OCI-LY7 (cell line): ENCODE results near the gene CTNNA2. TPM values are rescaled to one million over a fixed set of nuclear protein-coding genes. Genes with fewer than 3 reads are reported as not detected.

Experiments used
- BruUV-seq: library from RNA; stranded (reverse); fragments of 400-500 nt; replicated peaks from 2 replicates; lab custom pipeline; 2021; lab: Mats Ljungman, UMichigan
- CTCF ChIA-PET: fragments of 300-600 bp; sonication (Branson Sonifier 250); formaldehyde crosslinking; loops from one replicate; lab custom pipeline; 2022; ENCODE audit warnings: antibody characterized with exemption; ENCODE audit not compliant: unreplicated experiment; lab: Charles Lee
- POLR2A ChIA-PET: fragments of 300-600 bp; sonication (Branson Sonifier 250); formaldehyde crosslinking; loops from one replicate; lab custom pipeline; 2022; ENCODE audit warnings: antibody characterized with exemption; lab: Charles Lee
- DNase-seq: peaks from one replicate; pipeline ENCODE4 v3.0.0-alpha.2; 2015; ENCODE audit warnings: low spot score
- H2AFZ ChIP-seq: fragments of 200-600 bp; sonication (generic), shearing (Covaris generic); 2 replicates; pipeline ENCODE4 v1.6.1; 2014; ENCODE audit warnings: mild to moderate bottlenecking, antibody characterized with exemption, low read length, moderate library complexity
- H3K27ac ChIP-seq: fragments of 200-600 bp; sonication (generic); 2 replicates; pipeline ENCODE4 v1.5.1; 2014; ENCODE audit warnings: mixed run types, low read depth, mild to moderate bottlenecking, moderate library complexity, low read length, inconsistent platforms; ENCODE audit not compliant: poor library complexity, severe bottlenecking
- H3K36me3 ChIP-seq: fragments of 200-600 bp; sonication (generic); 2 replicates; pipeline ENCODE4 v1.6.1; 2014; ENCODE audit warnings: mild to moderate bottlenecking, antibody characterized with exemption, low read length, moderate library complexity, mixed read lengths; ENCODE audit not compliant: insufficient read depth
- H3K4me1 ChIP-seq: fragments of 200-600 bp; sonication (generic); 2 replicates; pipeline ENCODE4 v1.5.1; 2014; ENCODE audit warnings: mild to moderate bottlenecking, low read length; ENCODE audit not compliant: insufficient read depth, poor library complexity, severe bottlenecking
- H3K4me2 ChIP-seq: fragments of 200-600 bp; sonication (generic); 2 replicates; pipeline ENCODE4 v1.6.1; 2014; ENCODE audit warnings: mild to moderate bottlenecking, low read length
- H3K4me3 ChIP-seq: fragments of 200-600 bp; sonication (generic); 2 replicates; pipeline ENCODE4 v1.5.1; 2014; ENCODE audit warnings: mild to moderate bottlenecking, low read depth, low read length; ENCODE audit not compliant: poor library complexity, severe bottlenecking
- H3K79me2 ChIP-seq: fragments of 200-600 bp; sonication (generic); 2 replicates; pipeline ENCODE4 v1.6.1; 2016; ENCODE audit warnings: low read depth, mild to moderate bottlenecking, low read length, moderate library complexity, mixed read lengths; ENCODE audit not compliant: insufficient read depth
- H3K9me2 ChIP-seq: fragments of 200-600 bp; sonication (generic); 2 replicates; pipeline ENCODE4 v1.6.1; 2016; ENCODE audit warnings: mild to moderate bottlenecking, low read length, mixed read lengths; ENCODE audit not compliant: insufficient read depth
- H3K9me3 ChIP-seq: fragments of 200-600 bp; sonication (generic); 2 replicates; pipeline ENCODE4 v1.6.1; 2014; ENCODE audit warnings: mild to moderate bottlenecking, mixed run types, low read length, mixed read lengths
- H4K20me1 ChIP-seq: fragments of 200-600 bp; sonication (generic); 2 replicates; pipeline ENCODE4 v1.6.1; 2014; ENCODE audit warnings: mild to moderate bottlenecking, antibody characterized with exemption, low read length, moderate library complexity, mixed read lengths; ENCODE audit not compliant: insufficient read depth
- CTCF ChIP-seq: fragments of 200-600 bp; sonication (generic); conservative IDR thresholded peaks from 2 replicates; pipeline ENCODE4 v1.5.1; 2014; ENCODE audit warnings: mild to moderate bottlenecking, antibody characterized with exemption, low read length, moderate library complexity, mixed read lengths
- EZH2phosphoT487 ChIP-seq: fragments of 200-600 bp; sonication (generic); IDR thresholded peaks from 2 replicates; pipeline ENCODE4 v1.6.1; 2018; ENCODE audit warnings: low read depth, borderline replicate concordance, mild to moderate bottlenecking, mixed run types, antibody characterized with exemption, low read length, moderate library complexity, mixed read lengths
- intact Hi-C: fragments of 100-400 bp; cut with micrococcal nuclease; formaldehyde crosslinking; loops from one replicate; pipeline ENCODE4 v1.10.0; 2022; ENCODE audit not compliant: unreplicated experiment
- total RNA-seq, 2 experiments: library from RNA; depleted of rRNA in 1 of 2; stranded (reverse); fragments of >200 nt in 1 of 2; shearing (Covaris generic) in 1 of 2; gene quantifications; 2 replicates each; pipeline ENCODE4 v1.2.3, GENCODE V29; 2014 to 2022

Gene CTNNA2
- total RNA-seq, 2 experiments from 2014 or later = 0.19 to 2.7 TPM

DNA sequence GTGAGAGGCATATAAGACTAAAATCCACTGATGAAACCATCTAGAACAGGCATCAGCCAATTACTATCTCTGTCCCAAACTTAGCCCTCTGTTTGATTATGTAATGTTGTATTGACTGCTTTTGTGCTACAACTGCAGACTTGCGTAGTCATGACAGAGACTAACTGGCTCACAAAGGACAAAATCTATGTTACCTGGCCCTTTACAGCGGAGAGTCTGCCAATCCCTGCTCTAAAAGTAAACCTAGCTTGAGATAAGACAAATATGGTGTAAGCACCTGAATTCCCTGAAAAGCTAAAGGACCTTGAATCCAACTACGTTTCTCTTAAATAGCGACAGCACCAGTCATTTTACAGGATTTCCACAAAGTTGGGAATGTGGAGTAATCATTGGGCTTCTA lies 894.5 kb downstream of the CTNNA2 start:
- H3K79me2 ChIP-seq = no peaks in the 10 kb centered on the region
- intact Hi-C loops = no loop called here
- BruUV-seq = no TSS peak
- H3K4me1 ChIP-seq = no peaks in the 10 kb centered on the region
- no peak overlapping the region for H3K4me2 ChIP-seq
- no peaks in the 10 kb centered on the region for H4K20me1 ChIP-seq
- no peaks in the 10 kb centered on the region for H3K36me3 ChIP-seq
- H2AFZ ChIP-seq = no peak overlapping the region
- no peak overlapping the region for H3K27ac ChIP-seq
- POLR2A ChIA-PET = interaction anchor here (0.7 kb wide), 1 partner anchor 1474 kb away, joined by 3 read pairs; no protein-coding TSS in a partner anchor
- H3K4me3 ChIP-seq = no peak overlapping the region
- H3K9me3 ChIP-seq = no peaks in the 10 kb centered on the region
- no peak for DNase-seq
- CTCF ChIA-PET = no interaction called here
- TF ChIP-seq EZH2phosphoT487 = no peak
- no peak for TF ChIP-seq CTCF
- no peaks in the 10 kb centered on the region for H3K9me2 ChIP-seq

DNA sequence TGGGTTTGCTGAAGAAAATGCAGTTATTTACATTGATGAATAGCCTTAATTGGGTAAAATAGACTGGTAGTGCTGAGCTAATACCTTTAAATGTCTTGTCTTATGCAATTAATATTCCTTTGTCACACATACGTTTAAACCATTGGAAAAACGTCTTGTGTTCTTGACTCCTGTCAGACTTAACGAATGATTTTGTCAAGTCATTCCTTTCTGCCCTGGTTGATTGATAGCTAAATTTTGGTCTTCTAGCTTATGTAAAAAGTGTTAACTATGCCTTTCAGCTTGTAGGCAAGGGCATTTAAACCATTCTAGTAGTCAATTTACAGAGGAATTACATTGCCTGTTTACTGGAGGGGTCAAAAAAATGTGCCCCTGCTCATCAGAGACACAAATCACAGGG lies 897.5 kb downstream of the CTNNA2 start:
- Histone ChIP-seq H2AFZ (no peak overlapping the region), H3K9me2 (no peaks in the 10 kb centered on the region), H3K4me3 (no peak overlapping the region), H3K4me1 (no peaks in the 10 kb centered on the region), H3K79me2 (no peaks in the 10 kb centered on the region), H4K20me1 (no peaks in the 10 kb centered on the region), H3K27ac (no peak overlapping the region), H3K36me3 (no peaks in the 10 kb centered on the region), H3K4me2 (no peak overlapping the region), H3K9me3 (no peaks in the 10 kb centered on the region)
- ChIA-PET CTCF (no interaction called here), POLR2A (interaction anchor here (0.6 to 0.8 kb wide), 3 partner anchors 9 to 659 kb away, joined by 3 to 4 read pairs (median 3); no protein-coding TSS in a partner anchor)
- intact Hi-C loops = no loop called here
- BruUV-seq = no TSS peak
- TF ChIP-seq CTCF = no peak
- TF ChIP-seq EZH2phosphoT487 = no peak
- DNase-seq = no peak

GRCh38 chr2:80413136-80413535 lies 900.3 kb downstream of the CTNNA2 start:
- no peak for DNase-seq
- no peaks in the 10 kb centered on the region for H3K9me2 ChIP-seq
- ChIA-PET CTCF (no interaction called here), POLR2A (interaction anchor here (1.1 kb wide), 1 partner anchor 13 kb away, joined by 3 read pairs; no protein-coding TSS in a partner anchor)
- BruUV-seq = no TSS peak
- TF ChIP-seq EZH2phosphoT487 (no peak), CTCF (no peak)
- H2AFZ ChIP-seq = no peak overlapping the region
- H3K4me1 ChIP-seq = no peaks in the 10 kb centered on the region
- no peak overlapping the region for H3K4me2 ChIP-seq
- intact Hi-C loops = no loop called here
- no peak overlapping the region for H3K27ac ChIP-seq
- H3K4me3 ChIP-seq = no peak overlapping the region
- H4K20me1 ChIP-seq = no peaks in the 10 kb centered on the region
- H3K36me3 ChIP-seq = no peaks in the 10 kb centered on the region
- no peaks in the 10 kb centered on the region for H3K9me3 ChIP-seq
- H3K79me2 ChIP-seq = no peaks in the 10 kb centered on the region
